HG03175 (cell line): Measurements from ENCODE around the gene PBX4.
"Not testable (repeated sequence)": the region's sequence is repeated elsewhere in the genome, so short reads cannot be mapped to it uniquely, and the experiment has no call there.

ENCODE experiments used
- ATAC-seq: cut with Tn5 transposase; IDR thresholded peaks from one replicate; pipeline ENCODE4 v1.9.1; 2021; ENCODE audit warnings: mild to moderate bottlenecking, moderate library complexity; ENCODE audit not compliant: unreplicated experiment

The PBX4 gene

GRCh38 chr19:19627621-19628500 lies 9.4 kb upstream of the PBX4 start, which contains the start of gene LPAR2:
Gene LPAR2, minus strand, starts transcription at chr19:19628220. Its CDS starts 945 bp downstream, at chr19:19627275.
- ATAC-seq: peak; percentile 64

DNA sequence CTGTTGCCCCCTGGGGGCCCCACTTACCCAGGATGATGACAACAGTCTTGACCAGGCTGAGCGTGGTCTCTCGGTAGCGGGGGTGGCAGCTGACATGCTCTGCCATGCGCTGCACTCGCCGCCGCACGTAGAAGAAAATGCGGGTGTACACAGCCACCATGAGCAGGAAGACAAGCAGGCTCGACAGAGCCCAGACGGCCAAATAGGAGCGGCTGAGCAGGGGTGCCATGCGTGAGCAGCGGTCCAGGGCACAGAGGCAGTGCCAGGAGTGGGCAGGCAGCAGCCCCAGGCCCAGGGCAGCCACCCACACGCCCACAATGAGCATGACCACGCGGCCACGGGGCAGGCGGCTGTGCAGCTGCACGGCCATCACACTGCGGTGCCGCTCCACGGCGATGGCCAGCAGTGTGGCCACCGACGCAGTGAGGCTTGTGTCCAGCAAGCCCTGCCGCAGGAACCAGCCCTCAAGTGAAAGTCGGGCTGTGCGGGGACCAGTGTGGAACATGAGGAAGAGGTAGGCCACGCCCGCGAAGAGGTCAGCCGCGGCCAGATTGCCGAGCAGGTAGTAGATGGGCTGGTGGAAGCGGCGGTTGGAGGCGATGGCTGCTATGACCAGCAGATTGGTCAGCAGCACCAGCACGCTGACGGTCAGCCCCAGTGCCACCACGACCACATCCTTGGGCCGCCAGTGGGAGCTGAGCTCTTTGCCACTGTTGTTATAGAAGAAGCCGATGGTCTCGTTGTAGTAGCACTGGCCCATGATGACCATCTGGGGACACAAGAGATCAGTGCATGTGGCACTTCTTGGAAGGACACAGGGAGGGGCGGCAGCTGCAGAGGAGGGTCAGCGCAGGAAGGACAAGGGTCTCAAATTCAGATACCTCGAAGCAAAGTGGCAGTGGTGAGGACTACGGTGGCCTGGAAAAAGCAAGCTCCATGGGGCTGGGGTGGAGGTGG lies 8.3 kb upstream of the PBX4 start:
- ATAC-seq: no peak

- ATAC-seq: no peak
These were observed 5.6 kb upstream of the PBX4 start for GRCh38 chr19:19624032-19624570.

GRCh38 chr19:19623383-19623782 lies 4.9 kb upstream of the PBX4 start:
- ATAC-seq: no peak

DNA sequence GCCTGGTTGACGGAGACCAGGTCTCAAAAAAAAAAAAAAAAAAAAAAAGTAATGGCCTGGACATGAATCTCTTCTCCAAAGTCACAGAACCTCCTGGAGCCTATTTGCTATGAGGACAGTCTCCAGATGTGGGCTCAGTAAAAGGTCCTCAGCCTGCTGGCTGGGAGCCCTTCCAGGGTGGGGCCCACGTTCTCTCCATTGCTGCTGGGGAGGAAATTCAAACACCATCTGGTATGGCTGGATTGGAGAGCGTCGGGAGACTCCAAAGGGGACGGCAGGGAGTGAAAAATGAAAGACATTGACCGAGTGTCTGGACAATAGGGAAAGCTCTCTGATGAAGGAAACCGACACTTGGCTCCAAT lies 1.3 kb upstream of the PBX4 start:
- no peak for ATAC-seq

DNA sequence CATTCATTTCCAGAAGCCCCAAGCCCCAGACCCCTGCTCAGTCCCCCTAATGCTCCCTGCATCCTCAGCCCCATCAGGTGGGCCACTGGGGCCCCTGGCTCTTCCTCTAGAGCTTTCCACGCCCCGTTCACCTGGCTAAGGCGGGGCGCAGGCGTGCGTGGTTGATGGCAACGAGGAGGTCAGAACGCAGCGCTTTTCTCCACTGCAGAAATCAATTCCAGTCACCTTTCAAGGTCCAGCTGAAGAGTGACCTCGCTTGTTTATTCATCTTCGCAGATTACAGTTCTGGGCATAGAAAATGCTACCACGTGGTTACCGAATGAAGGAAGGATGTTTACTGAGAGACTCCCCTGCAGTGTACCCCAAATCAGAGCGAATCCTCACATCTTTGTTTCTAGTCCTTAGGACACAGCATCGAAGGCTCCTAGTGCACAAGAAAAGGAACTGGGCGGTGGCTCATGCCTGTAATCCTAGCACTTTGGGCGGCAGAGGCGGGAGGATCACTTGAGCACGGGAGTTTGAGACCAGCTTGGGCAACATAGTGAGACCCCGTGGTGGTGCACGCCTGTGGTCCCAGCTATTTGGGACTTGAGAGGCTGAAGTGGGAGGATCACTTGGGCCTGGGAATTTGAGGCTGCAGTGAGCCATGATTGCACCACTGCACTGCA lies 828 bp upstream of the PBX4 start:
- no peak for ATAC-seq

DNA sequence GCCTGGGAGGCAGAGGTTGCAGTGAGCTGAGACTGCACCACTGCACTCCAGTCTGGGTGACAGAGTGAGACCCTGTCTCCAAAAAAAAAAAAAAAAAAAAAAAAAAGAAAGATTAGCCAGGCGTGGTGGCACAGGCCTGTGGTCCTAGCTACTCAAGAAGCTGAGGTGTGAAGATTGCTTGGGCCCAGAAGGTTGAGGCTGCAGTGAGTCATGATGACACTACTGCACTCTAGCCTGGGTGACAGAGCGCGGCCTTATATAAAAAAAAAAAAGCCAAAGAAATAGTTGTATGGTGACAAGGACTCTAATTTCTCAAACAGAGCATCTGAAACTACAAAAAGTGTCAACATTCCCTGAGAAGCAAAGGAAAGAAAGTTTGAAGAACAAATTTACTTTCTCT lies 3.4 kb downstream of the PBX4 start:
- ATAC-seq: peak; percentile 33

DNA sequence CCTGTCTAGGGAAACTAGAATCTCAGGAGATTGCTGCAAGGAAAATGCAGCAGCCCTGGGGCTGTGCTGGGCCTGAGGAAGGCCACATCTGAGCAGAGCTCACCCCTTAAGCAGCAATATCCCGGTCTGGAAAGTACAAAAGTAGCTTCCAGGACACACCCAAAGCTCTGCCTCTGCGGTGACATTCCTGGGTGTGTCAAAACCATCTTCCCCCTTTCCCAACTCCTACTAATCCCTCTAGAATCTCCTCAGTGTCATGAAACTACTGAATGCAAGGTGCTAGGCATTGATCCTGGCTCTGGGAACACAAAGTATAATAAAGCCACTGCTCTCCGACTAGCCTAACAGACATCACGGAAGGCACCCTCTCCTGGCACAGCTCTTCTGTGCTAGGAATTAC lies 5.0 kb downstream of the PBX4 start:
- ATAC-seq: no peak

GRCh38 chr19:19610376-19611202 lies 7.9 kb downstream of the PBX4 start:
- ATAC-seq: no peak

- not testable (repeated sequence) for ATAC-seq
These were observed 11.8 kb downstream of the PBX4 start for GRCh38 chr19:19606686-19607085.

- ATAC-seq: no peak
These were observed 12.5 kb downstream of the PBX4 start for GRCh38 chr19:19606021-19606420.

- no peak for ATAC-seq
These were observed 15.7 kb downstream of the PBX4 start for GRCh38 chr19:19602713-19603324.

- ATAC-seq: no peak
These were observed 16.3 kb downstream of the PBX4 start for GRCh38 chr19:19602136-19602712.

- no peak for ATAC-seq
These were observed 17.6 kb downstream of the PBX4 start for GRCh38 chr19:19600793-19601330.

DNA sequence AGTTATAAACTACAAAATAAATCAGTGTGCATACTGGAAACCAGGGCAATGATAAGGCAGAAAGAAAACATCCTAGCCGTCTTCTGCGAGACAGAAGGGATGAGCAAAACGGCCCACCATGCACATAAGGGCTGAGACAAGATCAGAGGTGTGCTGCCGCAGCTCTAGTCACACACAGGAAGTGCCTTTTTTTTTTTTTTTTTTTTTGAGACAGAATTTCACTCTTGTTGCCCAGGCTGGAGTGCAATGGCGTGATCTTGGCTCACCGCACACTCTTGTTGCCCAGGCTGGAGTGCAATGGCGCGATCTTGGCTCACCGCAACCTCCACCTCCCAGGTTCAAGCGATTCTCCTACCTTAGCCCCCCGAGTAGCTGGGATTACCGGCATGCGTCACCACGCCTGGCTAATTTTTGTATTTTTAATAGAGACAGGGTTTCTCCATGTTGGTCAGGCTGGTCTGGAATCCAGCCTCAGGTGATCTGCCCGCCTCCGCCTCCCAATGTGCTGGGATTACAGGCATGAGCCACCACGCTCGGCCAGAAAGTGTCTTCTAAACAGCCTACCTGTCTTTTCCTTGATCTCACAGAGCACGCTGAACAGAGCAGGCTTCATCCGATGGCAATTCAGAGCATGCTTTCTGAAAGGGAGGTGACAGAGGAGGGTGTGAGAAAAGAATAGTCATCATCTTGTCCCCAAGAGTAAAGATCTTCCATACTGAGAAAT lies 19.6 kb downstream of the PBX4 start:
- peak; percentile 43 for ATAC-seq

- peak; percentile 59 for ATAC-seq
These were observed 20.6 kb downstream of the PBX4 start for GRCh38 chr19:19597809-19598306.

GRCh38 chr19:19595171-19595701 lies 23.3 kb downstream of the PBX4 start:
- no peak for ATAC-seq

GRCh38 chr19:19594381-19594780 lies 24.1 kb downstream of the PBX4 start:
- ATAC-seq: no peak
